Activated CD4-positive, alpha-beta T cell treated with anti-CD3 and anti-CD28 coated beads for 4 hours (primary cell): ENCODE measurements around the gene AGBL1.

Source experiments
- DNase-seq, 2 donors: peaks; one replicate each; pipeline ENCODE4 v3.0.0-alpha.2; 2020

Gene AGBL1

DNA sequence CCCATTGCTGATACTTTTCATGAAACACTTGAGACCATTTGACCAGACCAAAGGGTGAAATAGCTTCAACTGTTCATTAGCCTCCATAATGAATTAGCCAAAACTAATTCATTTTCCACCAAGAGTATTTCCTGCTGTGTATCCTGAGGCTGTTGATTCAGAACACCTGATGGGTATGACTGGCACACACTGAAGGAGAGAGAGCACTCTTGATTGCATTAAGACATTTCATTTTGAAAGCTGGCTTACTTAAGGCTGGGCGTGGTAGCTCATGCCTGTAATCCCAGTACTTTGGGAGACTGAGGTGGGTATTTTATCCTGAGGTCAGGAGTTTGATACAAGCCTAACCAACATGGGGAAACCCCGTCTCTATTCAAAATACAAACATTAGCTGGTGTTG, 175.6 kb downstream of the AGBL1 start:
- no peak for DNase-seq

DNA sequence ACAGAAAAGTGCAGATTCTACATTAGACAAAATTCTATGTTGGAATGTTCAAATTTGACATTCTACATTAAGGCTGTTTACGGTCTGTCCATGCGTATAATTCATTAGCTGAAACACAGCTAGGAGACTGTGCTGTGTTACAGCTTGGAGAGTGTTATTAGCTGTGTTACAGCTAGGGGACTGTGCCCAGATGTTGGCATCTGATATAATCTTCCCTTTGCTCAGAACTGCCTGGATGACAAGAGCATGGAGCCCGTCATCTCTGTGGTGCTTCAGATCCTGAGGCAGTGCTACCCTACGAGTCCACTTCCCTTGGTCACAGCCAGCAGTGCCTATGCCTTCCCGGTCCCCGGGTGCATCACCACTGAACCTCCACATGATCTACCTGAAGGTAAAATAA, 177.0 kb downstream of the AGBL1 start:
- DNase-seq, result no peak

DNA sequence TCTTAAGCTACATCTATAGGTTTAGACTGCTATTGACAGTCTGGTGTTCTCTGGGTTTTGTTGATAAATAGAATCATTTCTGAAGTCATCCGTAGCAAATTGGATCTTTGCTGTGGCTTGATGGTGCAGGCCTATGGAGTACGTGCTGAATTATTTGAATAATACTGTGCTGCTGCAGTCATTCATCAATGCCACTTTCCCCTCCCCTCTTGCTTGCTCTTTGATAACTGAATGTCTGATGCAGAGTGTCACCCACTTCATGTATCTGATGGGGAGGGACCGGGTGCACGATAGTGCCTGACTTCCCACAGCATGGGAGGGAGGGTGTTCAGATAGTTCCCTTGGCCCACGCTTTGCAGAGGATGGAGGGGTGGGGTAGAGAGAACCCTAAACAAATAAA, 179.9 kb downstream of the AGBL1 start:
- DNase-seq, result no peak

DNA sequence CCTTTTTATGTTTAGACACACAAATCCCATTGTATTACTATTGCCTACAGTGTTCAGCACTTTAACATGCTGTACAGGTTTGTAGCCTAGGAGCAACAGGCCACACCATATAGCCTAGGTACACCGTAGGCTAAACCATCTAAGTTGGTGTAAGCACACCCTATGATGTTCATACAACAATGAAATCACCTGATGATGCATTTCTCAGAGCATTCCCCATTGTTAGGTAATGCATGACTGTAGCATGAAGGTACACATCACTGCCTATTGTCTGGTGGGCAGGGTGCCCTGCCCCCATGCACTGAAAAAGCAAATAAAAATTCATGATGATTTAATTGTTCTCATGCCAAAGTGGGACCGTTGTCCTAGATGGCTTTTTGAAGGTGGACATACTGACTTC, 183.6 kb downstream of the AGBL1 start:
- no peak for DNase-seq

DNA sequence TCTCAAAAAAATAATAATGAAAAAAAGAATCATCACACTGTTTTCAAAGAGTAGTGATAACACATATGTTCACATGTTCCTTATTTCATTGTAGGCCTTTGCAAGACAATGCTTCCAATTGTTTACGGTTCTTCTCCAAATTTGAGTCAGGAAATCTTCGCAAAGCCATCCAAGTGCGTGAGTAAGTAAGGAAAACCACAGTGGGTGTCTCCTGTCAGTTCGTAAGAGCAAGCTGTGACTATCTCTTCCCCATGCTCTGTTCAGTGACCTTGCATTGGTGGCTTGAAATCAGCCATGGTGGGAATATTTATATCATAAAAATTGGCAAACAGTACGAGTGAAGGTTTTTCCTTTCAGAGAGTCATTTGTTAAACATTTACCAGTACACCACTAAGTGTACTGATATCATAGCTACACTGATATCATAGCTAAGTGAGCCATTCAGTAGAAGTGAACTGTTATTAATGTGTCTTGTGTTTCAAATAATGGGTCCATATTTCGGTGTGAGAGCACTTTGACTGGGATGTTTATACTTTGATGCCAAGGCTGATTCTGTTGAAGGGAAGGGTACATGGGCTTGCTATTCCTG, 187.3 kb downstream of the AGBL1 start:
- DNase-seq, result no peak

DNA sequence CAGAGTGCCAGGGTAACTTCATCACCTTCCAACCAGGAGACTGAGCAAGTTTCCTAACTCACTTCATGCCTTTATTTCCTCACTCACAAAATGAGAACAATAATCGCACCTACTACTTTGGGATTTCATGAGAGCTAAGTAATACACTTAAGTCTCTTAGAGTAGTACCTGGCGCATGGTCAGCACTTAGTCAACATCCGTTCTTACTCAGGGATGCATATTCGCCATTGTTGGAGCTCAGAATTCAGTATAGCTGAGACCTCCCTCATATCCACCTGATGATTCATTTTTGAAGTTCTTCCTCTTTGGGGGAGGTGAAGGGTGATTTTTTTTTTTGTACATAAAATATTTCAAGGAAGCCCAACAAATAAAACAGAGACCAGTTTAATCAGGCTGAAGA, 188.2 kb downstream of the AGBL1 start:
- no peak for DNase-seq

DNA sequence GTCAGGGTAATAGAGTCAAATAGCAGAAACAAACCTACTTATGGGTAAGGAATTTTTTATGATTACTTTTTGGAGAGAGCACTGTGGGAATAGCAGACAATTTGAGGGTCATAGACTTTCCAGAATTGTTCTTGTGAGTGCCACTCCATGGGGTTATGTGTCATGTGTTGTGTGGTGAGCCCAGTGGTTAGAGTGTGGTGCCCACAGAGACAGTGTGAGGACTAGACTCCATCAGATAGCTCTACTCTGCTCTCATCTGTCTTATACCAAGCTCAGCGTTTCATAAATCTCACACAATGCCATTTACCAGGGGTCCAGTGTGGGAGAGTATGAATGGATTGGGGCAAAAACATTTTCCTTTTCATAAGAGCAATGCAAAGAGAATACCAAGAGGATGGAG, 188.9 kb downstream of the AGBL1 start:
- DNase-seq, result no peak

DNA sequence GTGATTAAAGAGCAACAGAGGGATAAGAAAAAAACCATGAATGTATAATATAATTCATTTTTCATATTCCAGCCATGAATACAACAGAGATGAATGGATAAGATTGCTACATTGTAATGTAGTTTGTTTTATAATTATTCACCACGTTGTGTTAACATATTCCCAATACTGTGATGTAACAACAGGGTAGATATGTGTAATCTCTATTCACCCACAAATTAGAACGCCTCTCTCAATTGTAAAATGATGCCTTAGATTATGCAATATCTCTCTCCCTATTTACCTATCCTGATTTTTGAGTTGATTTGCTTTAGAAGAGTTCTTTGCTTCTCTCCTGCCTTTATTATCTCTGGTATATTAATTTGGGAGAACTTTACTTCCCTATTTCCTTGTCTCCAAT, 193.6 kb downstream of the AGBL1 start:
- DNase-seq, result no peak

DNA sequence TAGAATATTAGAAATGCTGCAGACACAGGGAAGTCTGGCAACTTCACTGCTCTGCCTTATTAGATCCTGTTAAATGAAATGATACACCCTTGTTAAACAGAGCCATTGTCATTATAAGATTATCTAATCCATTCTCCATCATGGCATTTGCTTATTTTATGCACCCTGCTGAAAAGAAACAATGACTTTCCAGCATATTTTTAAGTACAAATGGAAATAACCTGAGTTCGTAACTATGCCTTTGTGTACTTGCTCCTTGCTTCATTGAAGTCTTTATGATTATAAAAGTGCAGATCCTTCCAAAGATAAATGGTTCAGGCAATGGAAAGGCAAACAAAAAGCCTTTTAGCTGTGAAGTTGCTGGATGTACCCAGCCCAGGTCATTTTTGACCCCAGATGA, 195.7 kb downstream of the AGBL1 start:
- no peak for DNase-seq

DNA sequence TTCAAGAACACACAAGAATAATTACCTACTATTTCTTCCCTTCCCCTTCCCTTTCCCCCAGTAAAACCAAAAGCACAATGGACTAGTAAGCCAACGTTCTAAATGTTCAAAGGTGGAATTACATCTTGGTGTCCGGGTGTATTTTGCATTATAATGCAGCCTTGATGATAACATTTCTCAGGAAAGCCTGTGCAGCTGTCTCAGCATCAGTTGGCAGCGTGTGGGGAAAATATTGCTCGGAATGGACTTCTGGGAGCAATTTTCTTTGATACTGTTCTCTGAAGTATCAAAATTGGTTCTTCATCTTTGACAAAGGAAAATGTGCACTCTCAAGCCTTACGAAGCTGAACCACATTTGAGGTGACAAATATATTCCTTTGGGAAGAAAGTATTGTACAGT, 198.9 kb downstream of the AGBL1 start:
- no peak for DNase-seq

DNA sequence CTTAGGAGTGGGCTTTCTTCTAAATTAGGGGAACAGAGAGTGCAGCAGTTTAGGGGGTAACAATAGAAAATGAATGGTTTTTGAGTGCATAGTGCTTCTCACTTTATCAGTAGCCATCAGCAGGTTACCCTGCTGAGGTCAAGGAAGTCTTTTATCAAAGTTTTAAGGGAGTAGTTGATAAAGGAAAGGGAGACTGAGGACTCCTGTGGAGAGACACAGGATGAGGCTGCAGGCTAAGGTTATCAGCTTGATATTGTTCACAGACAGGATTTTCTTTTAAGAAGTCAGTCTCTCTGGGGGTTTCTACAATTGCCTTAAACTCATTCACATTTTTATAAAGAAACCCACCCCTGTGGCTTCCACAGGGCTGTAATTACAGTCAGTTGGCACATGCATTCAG, 205.0 kb downstream of the AGBL1 start:
- DNase-seq, result no peak

DNA sequence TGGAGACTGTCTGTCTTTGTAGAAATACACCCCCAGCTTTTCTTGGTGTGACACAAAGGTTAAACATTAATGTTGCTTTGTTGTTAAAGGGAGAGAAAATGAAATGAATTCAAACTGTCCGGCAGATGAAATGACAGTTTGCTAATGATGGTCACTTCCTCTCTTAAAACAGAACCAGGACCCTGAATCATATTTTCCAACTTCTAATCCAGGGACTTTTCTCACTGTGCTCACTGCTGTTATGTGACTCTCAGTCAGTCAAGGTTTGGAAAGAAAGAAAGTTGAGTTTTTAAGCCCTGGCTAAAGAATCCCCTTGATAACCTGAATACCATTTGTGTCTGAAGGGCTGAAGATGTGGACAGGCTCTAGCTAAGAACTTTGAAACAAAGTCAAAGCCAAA, 215.8 kb downstream of the AGBL1 start:
- no peak for DNase-seq

DNA sequence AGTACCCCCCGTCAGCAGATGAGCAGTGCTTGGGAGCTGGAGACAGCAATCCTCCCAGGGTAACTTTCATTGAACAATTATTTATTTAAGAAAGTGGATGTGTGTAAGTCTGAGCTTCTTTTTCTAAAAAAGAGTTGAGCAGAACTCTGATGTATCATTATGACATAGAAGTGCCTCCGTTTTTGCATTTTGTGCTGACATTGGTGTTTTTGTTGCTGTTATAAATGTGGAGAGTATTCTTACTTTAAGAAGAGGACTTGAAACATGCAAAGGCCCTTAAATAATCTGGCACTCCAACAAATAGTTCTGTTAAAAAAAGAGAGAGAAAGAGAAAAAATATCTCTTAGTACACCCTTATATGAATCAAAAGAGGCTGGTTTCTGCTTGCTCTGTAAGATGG, 217.1 kb downstream of the AGBL1 start:
- no peak for DNase-seq

DNA sequence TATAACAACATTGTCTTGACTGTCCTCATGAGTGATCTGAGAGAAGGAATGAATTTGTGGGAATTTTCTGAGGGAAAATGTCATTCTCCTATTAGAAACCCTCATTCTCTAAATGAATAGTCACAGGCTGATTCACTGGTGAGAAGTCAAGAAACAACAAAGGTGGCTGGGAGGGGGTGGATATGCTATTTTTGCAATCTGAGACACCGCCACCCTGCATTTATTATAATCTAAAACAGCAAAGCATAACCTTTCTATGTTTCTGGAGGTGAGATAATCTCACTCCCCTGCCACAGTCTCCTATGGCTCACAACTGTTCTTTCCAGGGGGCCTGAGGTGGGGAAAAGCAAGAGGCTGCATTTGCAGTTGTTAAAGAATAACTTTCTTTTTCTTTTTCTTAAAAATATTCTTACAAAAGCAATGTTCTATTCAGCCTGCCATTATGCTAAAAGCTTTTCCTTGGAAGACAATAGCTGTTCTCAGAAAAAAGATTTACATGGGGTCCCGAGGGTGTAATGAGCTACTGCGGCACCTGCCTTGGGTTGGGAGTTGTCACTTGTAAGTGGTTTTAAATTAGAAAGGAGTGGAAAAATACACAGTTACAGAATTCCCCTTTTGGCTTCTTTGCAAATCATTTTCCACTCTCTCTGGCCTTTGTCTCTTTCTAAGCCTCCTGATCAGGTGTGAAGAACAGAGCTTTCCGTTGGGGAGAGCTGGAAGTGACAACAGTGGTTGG, 220.9 kb downstream of the AGBL1 start:
- no peak for DNase-seq

DNA sequence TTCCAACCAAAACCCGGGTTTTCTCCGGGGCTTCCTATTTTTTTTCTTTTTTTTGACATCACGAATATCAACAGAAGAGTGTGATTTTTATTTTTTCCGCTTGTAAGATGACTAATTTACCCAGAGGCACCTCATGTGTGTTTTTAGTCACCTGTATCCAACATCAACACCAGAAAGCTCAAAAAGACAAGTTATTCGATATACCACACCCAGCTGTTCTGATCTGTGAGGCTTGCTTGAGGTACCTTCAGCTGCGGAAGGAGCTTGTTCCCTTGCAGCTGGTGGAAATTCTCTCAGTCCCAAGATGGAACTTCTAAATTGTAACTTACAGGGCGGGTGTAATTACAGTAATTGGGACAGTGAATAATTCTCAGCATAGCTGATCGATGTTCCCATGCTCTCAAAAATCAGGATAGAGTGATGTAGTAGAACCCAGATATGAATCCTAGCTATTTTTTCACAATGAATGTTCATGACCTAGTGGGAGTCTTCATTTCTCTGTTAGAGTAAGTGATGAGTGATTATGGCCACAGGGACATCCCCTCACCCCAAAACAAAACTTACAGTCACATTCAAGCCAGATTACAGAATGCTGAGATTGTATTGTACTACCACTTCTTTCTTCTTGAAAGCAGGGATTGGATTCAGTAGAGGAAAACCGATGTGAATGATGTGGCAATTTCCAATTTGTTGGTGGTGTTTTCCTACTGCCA, 232.1 kb downstream of the AGBL1 start:
- DNase-seq, result no peak

DNA sequence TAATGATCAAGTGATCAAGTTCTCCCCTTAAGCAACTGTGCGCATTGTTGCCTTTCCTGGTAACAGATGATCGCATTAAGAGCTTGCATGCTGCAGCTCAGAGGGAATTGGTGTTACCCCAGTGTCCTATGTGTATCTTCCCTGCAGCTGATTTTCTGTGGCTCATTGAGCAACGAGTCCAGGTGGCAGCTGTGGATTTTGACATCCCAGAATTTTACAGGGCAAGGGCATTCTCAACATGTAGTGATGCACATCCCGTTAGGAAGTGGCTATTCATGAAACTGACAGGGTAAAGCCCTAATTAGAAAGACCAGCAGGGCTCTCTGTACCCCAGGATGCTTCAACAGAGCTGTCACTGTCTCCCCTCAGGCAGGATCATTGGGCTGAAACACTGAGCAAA, 232.8 kb downstream of the AGBL1 start:
- no peak for DNase-seq

DNA sequence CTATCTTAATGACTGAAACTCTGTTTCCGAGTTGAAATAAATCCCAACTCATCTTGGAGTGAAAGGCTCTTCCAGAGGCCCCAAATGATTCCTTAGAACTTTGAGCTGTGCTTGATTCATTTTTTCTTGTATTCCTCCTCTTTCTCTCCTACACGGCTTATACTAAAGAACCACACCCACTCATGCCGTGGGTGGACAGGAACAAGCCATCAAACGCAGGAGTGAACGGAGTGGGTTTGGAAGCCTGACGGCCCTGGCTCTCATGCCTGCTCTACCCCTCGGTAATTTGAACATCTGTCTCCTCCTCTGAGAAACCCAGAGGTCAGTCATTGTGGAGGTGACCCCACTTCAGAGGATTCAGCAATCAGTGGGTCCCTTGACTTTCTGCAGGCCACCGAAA, 236.5 kb downstream of the AGBL1 start:
- no peak for DNase-seq

DNA sequence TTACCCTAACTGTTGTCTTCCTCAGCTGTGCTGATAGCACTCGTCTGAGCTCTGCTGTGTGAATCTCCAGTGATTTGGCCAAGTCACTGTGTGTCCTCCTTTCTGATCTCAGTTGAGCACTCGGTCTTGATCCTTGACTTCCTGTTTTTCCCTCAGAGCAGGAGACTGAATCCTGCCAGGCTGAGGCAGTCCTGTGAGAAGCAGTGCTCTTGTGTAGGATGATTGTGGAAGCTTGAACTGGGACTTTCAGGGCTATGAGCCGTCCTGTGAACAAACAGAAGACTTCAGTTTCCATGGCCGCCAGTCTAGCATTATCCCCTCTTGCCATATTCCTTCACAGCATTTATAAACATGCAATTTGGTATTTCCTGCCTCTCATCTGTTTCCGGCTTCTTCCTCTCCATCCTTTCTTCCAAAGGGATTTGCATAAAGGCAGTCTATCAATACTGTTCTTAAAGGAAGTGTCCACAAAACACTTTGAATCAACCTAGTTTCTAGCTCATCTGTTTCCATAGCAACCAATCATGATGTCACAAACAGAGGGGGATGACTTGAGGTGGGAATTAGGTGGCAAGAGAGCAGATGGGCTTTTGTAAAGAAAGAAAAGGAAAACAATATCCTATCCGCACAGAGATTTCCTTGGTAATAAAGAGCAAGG, 237.2 kb downstream of the AGBL1 start:
- DNase-seq, result no peak

DNA sequence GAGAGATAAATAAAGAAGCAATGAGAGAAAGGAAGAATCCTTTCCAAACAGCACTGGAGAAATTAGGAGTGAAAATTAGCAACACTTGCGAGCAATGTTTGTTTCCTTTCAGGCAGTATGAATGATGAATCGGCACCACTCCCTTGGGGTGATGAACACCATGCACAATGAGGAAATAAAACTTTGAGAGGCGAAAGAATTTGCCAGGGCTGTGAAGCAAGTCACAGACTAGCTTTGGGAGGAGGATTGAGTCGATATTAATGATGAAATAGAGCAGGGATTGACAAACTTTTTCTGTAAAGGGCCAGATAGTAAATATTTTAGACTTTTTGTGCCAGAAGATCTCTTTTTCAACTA, 237.7 kb downstream of the AGBL1 start:
- no peak for DNase-seq

DNA sequence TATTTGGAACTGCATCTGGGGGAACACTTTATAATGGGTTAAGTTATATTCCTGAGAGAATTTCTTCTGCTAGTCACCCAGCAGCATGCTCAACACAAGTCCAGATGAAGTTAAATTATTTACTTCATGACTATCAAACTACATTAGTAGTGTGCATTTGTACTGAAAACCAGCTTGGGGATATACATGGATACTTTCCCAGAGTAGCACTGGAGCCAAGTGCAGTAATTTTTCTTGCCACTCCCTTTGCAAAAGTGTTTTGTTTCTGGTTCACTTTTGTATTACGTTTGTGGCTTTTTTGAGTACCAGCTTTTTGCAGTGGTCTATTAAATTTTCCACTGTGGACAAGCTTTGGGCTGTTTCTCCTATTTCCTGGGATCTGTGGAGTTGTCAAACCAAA, 243.0 kb downstream of the AGBL1 start:
- DNase-seq, result no peak

DNA sequence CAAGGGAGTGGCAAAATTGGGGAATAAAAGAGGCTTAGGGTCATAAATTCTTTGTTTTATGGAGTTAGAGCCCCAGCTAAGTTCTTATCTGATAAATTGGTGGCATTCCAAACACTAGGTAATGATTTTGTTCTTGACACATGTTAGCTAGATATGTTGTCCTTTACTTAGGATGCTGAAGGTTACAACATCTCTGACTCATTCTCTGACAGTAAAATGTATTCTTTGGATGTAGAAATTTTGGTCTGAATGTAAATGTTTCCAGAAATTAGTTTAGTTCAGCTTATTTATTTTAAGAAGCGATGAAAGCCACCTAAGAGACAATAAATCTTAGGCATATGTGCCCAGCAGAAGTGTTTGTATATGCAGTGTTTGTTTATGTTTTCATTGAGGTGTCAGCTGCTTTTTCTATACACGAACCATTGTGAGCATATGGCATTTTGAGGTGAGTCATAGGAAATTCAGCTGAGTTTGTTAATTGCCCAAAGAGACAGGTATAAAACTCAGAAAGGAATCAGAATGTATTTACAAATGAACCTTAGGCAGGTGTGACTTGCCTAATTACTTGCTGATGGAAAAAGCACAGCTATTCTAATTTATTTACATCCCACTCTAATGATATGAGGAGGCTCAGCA, 247.7 kb downstream of the AGBL1 start:
- DNase-seq, result no peak

DNA sequence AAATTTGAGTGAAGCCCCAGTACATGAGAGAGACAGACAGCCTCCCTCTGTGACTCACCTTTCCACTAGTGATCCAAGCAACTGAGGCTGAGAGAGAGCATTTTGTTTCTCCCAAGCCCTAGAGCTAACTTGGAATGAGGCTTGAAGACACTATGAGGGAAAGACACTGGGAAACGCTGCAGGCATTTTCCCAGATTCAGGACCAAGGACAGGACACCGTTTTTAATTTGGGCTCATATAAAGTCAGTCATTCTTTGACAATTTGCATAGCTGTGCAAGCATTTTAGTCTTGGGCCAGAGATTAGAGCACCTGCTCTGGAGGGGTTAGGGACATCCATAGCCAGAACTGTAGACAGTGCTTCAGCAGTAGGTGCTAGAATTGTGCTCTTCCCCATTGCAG, 249.0 kb downstream of the AGBL1 start:
- no peak for DNase-seq

DNA sequence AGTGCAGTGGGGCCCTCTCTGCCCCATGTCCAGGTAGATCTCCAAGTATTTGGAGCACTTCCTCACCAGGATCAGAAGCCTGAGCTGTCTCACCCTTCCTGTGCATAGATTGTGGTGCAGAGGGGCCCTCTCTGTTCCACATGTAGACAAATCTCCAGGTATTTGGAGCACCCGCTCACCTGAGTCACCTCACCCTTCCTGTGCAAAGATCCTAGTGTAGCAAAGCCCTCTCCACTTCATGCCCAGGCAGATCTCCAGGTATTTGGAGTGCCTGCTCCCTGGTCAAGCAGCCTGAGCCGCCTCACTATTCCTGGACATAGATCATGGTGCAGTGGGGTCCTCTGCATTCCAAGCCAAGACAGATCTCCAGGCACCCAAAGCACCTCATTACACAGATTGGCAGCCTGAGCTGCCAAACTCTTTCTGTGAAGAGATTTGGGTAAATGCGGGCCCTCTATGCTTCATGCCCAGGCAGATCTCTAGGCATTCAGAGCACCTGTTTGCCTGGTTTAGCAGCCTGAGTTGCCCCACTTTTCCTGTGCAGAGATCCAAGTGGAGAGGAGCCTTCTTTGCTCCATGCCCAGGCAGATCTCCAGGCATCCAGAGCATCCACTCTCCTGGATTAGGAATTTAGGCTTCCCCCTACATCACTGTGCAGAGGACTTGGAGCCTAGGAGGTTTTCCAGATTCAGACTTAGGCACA, 249.8 kb downstream of the AGBL1 start:
- no peak for DNase-seq
